GM18505 (cell line): ENCODE measurements around the gene ZNF99.
"Not testable (repeated sequence)": the region's sequence is repeated elsewhere in the genome, so short reads cannot be mapped to it uniquely, and the experiment has no call there.

Source experiments
- ATAC-seq: cut with Tn5 transposase; IDR thresholded peaks from one replicate; pipeline ENCODE4 v1.9.1; 2021; ENCODE audit not compliant: unreplicated experiment
- POLR2A ChIP-seq: IDR thresholded peaks from 4 replicates; pipeline ENCODE4 v1.6.1; 2011; ENCODE audit warnings: borderline replicate concordance; ENCODE audit not compliant: insufficient read depth, insufficient read length; ENCODE audit errors: extremely low read depth

ZNF99 gene

DNA sequence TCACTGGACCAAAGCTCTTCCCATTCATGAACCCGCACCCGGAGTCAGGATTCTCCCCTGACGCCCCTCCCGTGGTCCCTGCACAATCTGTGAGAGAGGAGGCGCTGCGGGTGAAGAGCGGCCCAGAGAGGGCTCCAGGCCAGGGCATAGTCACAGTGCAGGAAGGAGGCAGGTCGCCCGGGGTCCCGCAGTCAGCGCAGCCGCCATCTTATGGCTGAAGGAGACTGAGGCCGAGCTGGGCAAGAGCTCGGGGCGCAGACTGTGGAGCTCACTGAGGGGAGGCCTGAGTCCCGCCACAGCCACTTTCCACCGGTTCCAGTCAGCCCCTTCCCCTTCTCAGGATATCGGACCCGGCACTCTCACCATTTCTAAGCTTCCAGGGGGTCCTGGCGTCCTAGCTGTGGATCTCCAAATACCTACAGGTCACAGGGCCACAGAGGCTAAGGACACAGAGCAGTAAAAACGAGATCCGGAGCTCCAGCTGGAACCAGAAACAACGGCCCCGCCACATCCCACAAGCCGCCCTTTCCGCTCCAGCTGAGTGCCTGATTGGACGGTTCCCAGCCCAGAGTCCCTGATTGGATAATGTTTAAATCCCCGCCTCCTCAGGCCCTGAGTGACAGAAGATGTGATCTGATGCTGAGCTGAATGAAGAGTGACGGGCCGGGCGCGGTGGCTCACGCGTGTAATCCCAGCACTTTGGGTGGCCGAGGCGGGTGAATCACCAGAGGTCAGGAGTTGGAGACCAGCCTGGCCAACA lies at the start of gene ZNF99:
ZNF99 (minus strand) TSS at position 501 of the 760 bp plus-strand sequence; CDS start at position 366, 135 bp downstream.
- no peak for TF ChIP-seq POLR2A
- no peak for ATAC-seq

DNA sequence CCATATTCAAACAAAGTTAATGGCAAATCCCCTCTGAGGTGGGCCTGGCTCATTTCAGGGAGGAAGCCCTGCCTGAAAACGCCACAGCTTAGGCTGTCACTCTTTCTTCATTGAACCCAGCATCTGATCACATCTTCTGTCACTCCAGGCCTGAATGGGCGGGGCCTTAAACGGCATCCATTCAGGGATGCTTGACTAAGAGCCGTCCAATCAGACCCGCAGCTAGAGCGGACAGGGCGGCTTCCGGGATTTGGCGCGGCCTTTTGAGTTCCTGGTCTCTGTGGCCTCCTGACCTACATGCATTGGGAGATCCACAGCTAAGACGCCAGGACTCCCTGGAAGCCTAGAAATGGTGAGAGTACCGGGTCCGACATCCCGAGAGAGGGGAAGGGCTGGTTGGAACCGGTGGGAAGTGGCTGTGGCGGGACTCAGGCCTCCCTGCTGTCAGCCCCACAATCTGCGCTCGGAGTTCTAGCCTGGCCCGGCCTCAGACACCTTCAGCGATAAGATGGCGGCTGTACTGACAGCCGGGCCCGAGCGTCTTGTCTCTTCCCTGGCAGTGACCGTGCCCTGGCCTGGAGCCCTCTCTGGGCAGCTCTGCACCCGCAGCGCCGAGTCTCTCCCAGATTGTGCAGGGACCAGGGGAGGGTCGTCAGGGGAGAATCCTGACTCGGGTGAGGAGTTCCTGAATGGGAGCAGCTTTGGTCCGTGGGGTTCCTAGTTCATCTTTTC lies 48.2 kb upstream of the ZNF99 start, which contains the start of gene ZNF723:
ZNF723 (plus strand) TSS at position 261 of the 732 bp plus-strand sequence; CDS start at position 350, 89 bp downstream.
- TF ChIP-seq POLR2A = no peak
- ATAC-seq = no peak

DNA sequence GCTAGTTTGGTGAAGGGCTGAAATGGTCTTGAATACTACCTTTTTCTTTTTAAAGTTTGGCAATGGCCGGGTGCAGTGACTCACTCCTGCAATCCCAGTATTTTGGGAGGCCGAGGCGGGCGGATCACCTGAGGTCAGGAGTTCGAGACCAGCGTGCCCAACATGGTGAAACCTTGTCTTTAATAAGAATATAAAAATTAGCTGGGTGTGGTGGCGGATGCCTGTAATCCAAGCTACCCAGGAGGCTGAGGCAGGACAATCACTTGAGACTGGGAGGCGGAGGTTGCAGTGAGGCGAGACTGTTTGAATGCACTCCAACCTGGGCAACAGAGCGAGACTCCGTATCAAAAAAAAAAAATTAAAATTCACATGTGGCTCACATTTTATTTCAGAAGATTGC lies 47.3 kb upstream of the ZNF99 start:
- TF ChIP-seq POLR2A = no peak
- no peak for ATAC-seq

DNA sequence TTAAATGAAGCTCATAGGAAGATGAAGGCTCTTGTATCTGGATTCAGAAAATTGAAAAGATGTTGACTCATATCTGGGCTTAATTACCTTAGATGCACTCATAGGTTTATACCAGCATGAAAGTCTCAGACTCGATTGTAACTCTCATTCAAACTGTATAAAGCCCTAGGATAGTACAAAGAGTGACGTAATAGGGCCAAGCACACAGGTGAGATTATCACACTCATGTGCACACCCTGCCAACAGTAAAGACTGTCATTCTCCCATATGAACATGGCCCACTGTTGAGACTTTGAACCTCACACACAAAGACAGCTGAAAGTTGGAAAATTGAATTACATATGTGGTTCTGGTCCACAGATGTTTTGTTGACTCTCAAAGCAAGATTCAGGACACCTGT lies 30.2 kb upstream of the ZNF99 start:
- no peak for ATAC-seq
- TF ChIP-seq POLR2A = no peak

DNA sequence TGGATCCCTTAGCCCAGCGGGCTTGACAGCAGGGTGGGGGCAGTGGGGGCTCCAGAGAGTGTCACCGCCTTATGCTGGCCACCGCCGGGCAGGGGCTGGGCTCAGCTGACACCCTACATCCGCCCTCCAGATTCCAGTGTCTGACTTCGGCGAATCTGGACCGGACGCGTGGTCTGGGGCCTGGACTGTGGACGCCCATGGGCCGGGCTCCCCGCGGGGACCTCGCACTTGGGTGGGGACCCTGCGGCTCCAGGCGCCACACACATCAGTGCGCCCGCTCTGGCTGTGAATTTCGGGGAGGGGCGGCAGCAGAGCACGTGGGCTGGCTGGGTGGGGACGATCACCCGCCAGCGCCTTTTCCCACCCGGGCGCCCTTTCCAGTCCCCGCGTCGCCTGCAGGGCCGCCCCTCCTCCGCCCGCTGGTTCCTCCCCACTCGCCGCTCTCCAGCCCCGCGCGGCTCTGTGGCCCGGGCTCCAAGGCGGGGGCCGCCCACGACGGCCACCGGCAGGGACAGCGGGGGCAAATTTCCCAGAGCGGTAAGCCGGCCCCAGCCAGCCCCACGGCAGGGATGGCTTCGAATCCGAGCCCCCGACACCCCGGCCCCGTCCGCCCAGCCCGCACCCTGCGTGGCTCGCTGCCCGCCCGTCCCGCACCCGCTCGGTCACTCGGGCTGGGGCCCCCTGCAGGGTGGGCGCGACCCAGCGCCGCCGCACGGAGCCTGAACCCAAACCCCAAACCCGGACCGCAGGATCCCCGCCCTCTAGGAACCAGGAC lies 23.3 kb upstream of the ZNF99 start:
- ATAC-seq = no peak
- TF ChIP-seq POLR2A = no peak

DNA sequence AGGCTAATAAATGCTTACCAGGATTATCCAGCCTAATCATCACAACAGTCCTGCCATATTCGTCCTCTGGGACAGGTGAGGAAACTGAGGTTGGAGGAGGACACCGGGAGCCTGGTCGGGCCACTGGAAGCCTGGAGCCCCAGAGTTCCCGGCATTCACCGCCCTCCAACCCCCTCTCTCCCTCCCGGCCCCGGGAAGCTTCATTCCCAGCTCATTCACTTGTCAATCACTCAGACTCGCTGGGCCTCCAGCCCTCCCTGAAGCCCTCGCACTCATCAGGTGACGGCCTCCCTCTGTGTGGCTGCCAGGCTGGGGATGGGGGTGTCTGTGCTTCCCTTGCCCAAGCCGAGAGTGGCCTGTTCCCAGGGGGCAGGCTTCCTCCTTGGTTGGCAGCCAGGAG lies 22.5 kb upstream of the ZNF99 start:
- TF ChIP-seq POLR2A = no peak
- ATAC-seq = no peak

DNA sequence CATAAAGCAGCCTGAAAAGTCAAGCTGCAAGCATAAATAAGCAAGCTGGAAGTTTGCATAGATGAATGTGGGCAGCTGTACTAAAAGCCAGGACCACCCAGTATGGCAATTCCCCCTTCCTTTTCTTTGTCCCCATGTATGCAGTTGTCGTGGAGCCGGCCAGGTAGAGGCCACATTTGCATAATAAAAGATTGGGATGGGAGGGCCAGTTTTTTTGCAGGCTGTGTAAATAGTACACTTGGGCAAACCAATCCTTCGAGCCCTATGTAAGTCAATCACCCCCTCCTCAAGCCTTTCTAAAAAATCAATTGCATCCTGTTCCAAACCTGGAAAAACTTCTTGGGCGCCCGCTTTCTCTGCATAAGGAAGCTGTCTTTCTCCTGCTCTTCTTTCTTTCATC lies 13.1 kb upstream of the ZNF99 start:
- TF ChIP-seq POLR2A = no peak
- no peak for ATAC-seq

DNA sequence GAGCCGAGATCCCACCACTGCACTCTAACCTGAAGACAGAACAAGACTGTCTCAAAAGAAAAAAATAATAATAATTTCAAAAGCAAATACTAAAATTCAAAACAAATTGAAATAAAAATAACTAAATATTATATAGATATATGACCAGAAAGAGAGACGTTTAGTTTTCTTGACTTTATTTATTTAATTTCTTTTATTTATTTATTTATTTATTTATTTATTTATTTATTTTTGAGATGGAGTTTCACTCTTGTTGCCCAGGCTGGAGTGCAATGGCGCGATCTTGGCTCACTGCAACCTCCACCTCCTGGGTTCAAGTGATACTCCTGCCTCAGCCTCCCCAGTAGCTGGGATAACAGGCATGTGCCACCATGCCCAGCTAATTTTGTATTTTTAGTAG lies 8.9 kb upstream of the ZNF99 start:
- not testable (repeated sequence) for ATAC-seq

DNA sequence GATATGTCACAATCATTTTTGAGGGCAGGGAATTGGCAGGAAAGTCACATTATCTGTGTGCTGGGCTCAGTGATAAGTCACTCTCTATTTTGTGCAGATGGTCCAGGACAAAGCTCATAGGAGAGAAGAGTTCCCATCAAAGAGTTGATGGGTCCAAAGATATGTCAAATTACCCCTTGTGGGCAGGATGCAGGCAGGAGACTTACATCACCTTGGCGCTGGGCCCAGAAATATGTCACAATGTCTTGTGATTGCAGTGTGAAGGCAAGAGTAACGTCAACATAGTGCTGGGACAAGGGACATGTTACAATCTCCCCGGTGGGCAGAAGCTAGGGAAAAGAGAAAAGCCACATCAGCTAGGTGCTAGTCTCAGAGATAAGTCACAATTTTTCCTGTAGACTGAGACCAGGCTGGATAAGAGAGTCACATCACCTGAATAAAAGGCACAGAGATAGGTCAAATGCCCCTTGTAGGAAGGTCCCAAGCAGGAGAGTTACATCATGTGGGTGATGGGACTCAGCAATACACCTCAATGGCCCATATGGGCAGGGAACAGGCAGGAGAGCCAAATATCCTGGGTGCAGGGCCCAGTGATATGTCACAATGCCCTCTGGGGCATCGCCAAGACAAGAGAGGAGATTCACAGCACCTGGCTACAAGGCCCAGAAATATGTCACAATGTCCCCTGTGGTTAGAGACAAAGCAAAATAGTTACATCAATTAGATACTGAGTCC lies 47.9 kb downstream of the ZNF99 start:
- no peak for TF ChIP-seq POLR2A
- ATAC-seq = no peak

DNA sequence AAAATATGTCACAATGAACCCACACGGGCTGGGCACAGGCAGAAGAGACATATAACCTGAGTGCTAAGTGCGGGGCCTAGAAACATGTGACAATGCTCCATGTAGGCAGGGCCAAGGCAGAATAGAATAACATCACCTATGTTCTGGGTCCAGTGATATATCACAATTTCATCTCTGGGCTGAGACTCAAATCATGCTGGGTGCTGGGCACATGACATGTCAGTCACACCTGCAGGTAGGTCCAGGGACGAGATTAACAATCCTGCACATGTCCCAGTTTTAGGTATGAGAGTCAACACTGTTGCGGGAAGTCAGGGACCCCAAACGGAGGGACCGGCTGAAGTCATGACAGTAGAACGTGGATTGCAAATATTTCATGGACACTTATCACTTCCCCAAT lies 50.3 kb downstream of the ZNF99 start:
- no peak for ATAC-seq
- TF ChIP-seq POLR2A = no peak

DNA sequence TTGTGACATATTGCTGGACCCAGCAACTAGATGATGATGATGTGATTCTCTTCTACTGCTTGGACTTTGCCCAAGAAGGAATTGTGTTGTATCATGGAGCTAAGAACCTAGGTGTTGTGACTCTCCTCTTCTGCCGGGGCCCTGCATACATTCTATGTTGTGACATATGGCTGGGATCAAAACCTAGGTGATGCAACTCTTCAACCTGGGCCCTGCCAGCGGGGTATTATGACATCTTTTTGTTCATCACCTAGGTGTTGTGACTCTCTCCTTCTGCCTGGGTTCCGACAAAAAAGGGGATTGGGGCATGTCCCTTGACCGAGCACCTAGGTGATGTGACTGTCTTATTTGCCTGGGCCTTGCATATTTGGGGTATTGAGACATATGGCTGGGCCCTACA lies 55.7 kb downstream of the ZNF99 start:
- ATAC-seq = not testable (repeated sequence)

DNA sequence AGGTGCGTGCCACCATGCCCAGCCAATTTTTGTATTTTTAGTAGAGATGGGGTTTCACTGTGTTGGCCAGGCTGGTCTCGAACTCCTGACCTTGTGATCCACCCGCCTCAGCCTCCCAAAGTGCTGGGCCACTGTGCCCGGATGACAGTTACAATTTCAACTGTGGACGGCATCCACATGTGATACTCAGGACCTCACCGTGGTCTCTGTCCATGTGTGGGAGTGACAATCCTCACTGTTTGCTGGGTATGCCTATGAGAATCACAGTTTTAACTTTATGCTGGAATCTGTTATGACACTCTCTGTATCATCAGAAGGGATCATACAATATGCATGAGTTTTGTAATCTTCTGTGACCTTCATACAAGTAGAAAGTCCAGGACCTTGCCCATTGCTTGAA lies 62.4 kb downstream of the ZNF99 start:
- not testable (repeated sequence) for ATAC-seq

DNA sequence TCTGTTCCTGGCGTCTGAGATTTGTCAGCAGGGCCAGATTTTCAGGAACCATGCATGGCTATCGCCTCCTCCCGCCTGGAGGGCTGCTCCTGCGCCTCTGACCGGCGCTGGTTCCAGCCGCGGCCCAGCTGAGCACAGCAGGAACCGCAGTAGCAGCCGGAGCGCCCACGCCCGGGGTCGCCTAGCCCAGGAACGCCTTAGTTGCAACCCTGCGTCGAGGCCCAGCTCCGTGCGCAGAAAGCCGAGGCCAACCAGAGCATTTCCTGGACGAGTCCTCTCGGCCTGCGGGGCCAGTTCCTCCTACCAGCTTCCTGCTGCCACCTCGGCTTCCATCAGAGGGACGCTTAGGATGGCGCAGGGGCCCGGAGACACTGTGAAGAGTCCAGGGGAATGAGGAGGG lies 75.0 kb downstream of the ZNF99 start:
- TF ChIP-seq POLR2A = no peak
- ATAC-seq = no peak

DNA sequence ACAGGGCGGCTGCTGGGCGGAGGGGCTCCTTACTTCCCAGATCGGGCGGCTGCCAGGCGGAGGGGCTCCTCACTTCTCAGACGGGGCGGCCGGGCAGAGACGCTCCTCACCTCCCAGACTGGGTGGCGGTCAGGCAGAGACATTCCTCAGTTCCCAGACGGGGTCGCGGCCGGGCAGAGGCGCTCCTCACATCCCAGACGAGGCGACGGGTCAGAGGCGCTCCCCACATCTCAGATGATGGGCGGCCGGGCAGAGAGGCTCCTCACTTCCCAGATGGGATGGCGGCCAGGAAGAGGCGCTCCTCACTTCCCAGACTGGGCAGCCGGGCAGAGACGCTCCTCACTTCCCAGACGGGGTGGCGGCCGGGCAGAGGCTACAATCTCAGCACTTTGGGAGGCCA lies 80.9 kb downstream of the ZNF99 start:
- ATAC-seq = not testable (repeated sequence)

DNA sequence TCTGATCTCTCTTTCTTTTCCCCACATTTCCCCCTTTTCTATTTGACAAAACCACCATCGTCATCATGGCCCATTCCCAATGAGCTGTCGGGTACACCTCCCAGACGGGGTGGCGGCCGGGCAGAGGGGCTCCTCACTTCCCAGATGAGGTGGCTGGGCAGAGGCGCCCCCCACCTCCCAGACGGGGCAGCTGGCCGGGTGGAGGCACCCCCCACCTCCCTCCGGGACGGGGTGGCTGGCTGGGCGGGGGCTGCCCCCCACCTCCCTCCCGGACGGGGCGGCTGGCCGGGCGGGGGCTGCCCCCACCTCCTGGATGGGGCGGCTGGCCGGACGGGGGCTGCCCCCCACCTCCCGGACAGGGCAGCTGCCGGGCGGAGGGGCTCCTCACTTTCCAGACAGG lies 81.3 kb downstream of the ZNF99 start:
- not testable (repeated sequence) for ATAC-seq
